Neural cell (in vitro differentiated cells): ENCODE results near the gene PRR14. TPM values are rescaled to one million over a fixed set of nuclear protein-coding genes. Genes with fewer than 3 reads are reported as not detected.

Experiments used
- H2AFZ ChIP-seq: fragments of 200-600, 300-800 bp; sonication (generic), shearing (Covaris generic); 2 replicates; pipeline ENCODE4 v1.6.0; 2014; ENCODE audit warnings: low read depth, mild to moderate bottlenecking, antibody characterized with exemption, low read length, moderate library complexity
- H3F3A ChIP-seq: fragments of 200-600 bp; shearing (Covaris generic); 2 replicates; pipeline ENCODE4 v1.6.1; 2016; ENCODE audit warnings: mild to moderate bottlenecking, moderate library complexity, mixed read lengths, antibody characterized with exemption, low read length; ENCODE audit not compliant: insufficient read depth, poor library complexity, severe bottlenecking
- H3K27ac ChIP-seq: fragments of 200-600, 300-800 bp; sonication (generic), shearing (Covaris generic); 2 replicates; pipeline ENCODE4 v1.5.1; 2014; ENCODE audit warnings: mild to moderate bottlenecking, low read length, moderate library complexity
- H3K27me3 ChIP-seq: fragments of 300-800, 200-600 bp; sonication (generic), shearing (Covaris generic); 2 replicates; pipeline ENCODE4 v1.6.0; 2014; ENCODE audit warnings: mild to moderate bottlenecking, low read depth, low read length, moderate library complexity; ENCODE audit not compliant: insufficient read depth
- H3K36me3 ChIP-seq: fragments of 300-800, 200-600 bp; sonication (generic), shearing (Covaris generic); 2 replicates; pipeline ENCODE4 v1.5.1; 2014; ENCODE audit warnings: mild to moderate bottlenecking, antibody characterized with exemption, low read length, moderate library complexity; ENCODE audit not compliant: insufficient read depth
- H3K4me2 ChIP-seq: fragments of 300-800, 200-600 bp; sonication (generic), shearing (Covaris generic); 2 replicates; pipeline ENCODE4 v1.6.0; 2014; ENCODE audit warnings: mild to moderate bottlenecking, low read length
- H3K4me3 ChIP-seq: fragments of 300-800, 200-600 bp; sonication (generic), shearing (Covaris generic); 2 replicates; pipeline ENCODE4 v1.5.1; 2014; ENCODE audit warnings: mild to moderate bottlenecking, low read length, moderate library complexity
- H3K79me2 ChIP-seq: fragments of 200-600 bp; shearing (Covaris generic); replicated peaks from 2 replicates; pipeline ENCODE4 v1.6.0; 2014; ENCODE audit warnings: mild to moderate bottlenecking, low read length, moderate library complexity; ENCODE audit not compliant: insufficient read depth
- H3K9ac ChIP-seq: fragments of 300-800, 200-600 bp; sonication (generic), shearing (Covaris generic); 2 replicates; pipeline ENCODE4 v1.6.1; 2016; ENCODE audit warnings: mild to moderate bottlenecking, low read length, mixed read lengths
- H3K9me2 ChIP-seq: fragments of 200-600 bp; shearing (Covaris generic); 2 replicates; pipeline ENCODE4 v1.6.1; 2016; ENCODE audit warnings: mild to moderate bottlenecking, low read length, mixed read lengths; ENCODE audit not compliant: insufficient read depth
- H3K9me3 ChIP-seq: fragments of 200-600, 300-800 bp; sonication (generic), shearing (Covaris generic); 2 replicates; pipeline ENCODE4 v1.6.1; 2016; ENCODE audit warnings: mild to moderate bottlenecking, mixed run types, low read length, moderate library complexity, mixed read lengths
- H4K20me1 ChIP-seq: fragments of 200-600 bp; shearing (Covaris generic); 2 replicates; pipeline ENCODE4 v1.6.1; 2016; ENCODE audit warnings: mild to moderate bottlenecking, mixed run types; ENCODE audit not compliant: insufficient read depth
- CTCF ChIP-seq: fragments of 450-650 bp; IDR thresholded peaks from 2 replicates; pipeline ENCODE4 v1.5.1; 2014; ENCODE audit warnings: antibody characterized with exemption, mild to moderate bottlenecking, moderate library complexity; ENCODE audit not compliant: poor library complexity, severe bottlenecking
- EP300 ChIP-seq: fragments of 450-650 bp; conservative IDR thresholded peaks from 2 replicates; pipeline ENCODE4 v1.6.1; 2014; ENCODE audit warnings: antibody characterized with exemption, mild to moderate bottlenecking, moderate library complexity; ENCODE audit not compliant: poor library complexity, severe bottlenecking
- EZH2 ChIP-seq: fragments of 200-600, 300-800 bp; shearing (Covaris generic), sonication (generic); IDR thresholded peaks from 2 replicates; pipeline ENCODE4 v1.6.1; 2014; ENCODE audit warnings: antibody characterized with exemption, low read length, borderline replicate concordance, mild to moderate bottlenecking; ENCODE audit not compliant: insufficient read depth, poor library complexity, severe bottlenecking
- MXI1 ChIP-seq: fragments of 450-650 bp; conservative IDR thresholded peaks from 2 replicates; pipeline ENCODE4 v1.6.1; 2014; ENCODE audit warnings: antibody characterized with exemption, mild to moderate bottlenecking; ENCODE audit not compliant: poor library complexity, severe bottlenecking
- POLR2AphosphoS5 ChIP-seq: IDR thresholded peaks from 2 replicates; pipeline ENCODE4 v1.6.1; 2012
- RAD21 ChIP-seq: fragments of 450-650 bp; conservative IDR thresholded peaks from 2 replicates; pipeline ENCODE4 v1.6.1; 2014; ENCODE audit warnings: antibody characterized with exemption, mild to moderate bottlenecking, moderate library complexity
- REST ChIP-seq: IDR thresholded peaks from 2 replicates; pipeline ENCODE4 v1.6.1; 2012; ENCODE audit warnings: borderline replicate concordance
- SMC3 ChIP-seq: fragments of 450-650 bp; conservative IDR thresholded peaks from 2 replicates; pipeline ENCODE4 v1.6.1; 2014; ENCODE audit warnings: antibody characterized with exemption, mild to moderate bottlenecking, moderate library complexity; ENCODE audit not compliant: poor library complexity
- TAF1 ChIP-seq: IDR thresholded peaks from 2 replicates; pipeline ENCODE4 v1.6.1; 2012; ENCODE audit warnings: low read depth
- polyA plus RNA-seq: library from polyadenylated mRNA; depleted of rRNA; stranded (reverse); fragments of >200 nt; gene quantifications from 2 replicates; pipeline ENCODE4 v1.2.3, GENCODE V29; 2014

The PRR14 gene
- polyA plus RNA-seq, 1 donor from 2014 or later, result 23.3 TPM

- peak; percentile 66 for TF ChIP-seq CTCF
- TF ChIP-seq TAF1, result peak; percentile 39
Observed at GRCh38 chr16:30651124-30652004, 604 bp downstream of the PRR14 start (continued).

GRCh38 chr16:30652005-30652296 lies 1.2 kb downstream of the PRR14 start:
- H3K9me2 ChIP-seq, result no peaks in the 10 kb centered on the region
- H3K4me3 ChIP-seq, result peak overlapping the region; percentile 96
- peaks cover 15% of the 10 kb centered on the region for H3K79me2 ChIP-seq
- H3F3A ChIP-seq, result no peaks in the 10 kb centered on the region
- no peaks in the 10 kb centered on the region for H3K36me3 ChIP-seq
- peak overlapping the region; percentile 67 for H3K4me2 ChIP-seq
- peak overlapping the region; percentile 98 for H3K9ac ChIP-seq
- no peaks in the 10 kb centered on the region for H3K9me3 ChIP-seq
- H3K27ac ChIP-seq, result peak overlapping the region; percentile 97
- H4K20me1 ChIP-seq, result no peaks in the 10 kb centered on the region
- H3K27me3 ChIP-seq, result no peaks in the 10 kb centered on the region
- TF ChIP-seq TAF1 (no peak), MXI1 (no peak), EZH2 (no peak), EP300 (no peak), POLR2AphosphoS5 (no peak), SMC3 (no peak), RAD21 (no peak), REST (no peak), CTCF (no peak)
- no peak overlapping the region for H2AFZ ChIP-seq
